LHCN-M2 (cell line): Measurements from ENCODE around the gene KRT12. TPM values are rescaled to one million over a fixed set of nuclear protein-coding genes. Genes with fewer than 3 reads are reported as not detected.
A peak's percentile ranks its signal among the peaks of the same experiment; 100 is the strongest.
"Not testable (repeated sequence)": the region's sequence is repeated elsewhere in the genome, so short reads cannot be mapped to it uniquely, and the experiment has no call there.

ENCODE experiments used
- DNase-seq: peaks from one replicate; pipeline ENCODE4 v3.0.0-alpha.2; 2012; ENCODE audit warnings: low read depth
- total RNA-seq: library from RNA; depleted of rRNA; stranded (reverse); fragments of >200 nt; gene quantifications from 2 replicates; pipeline ENCODE4 v1.2.3, GENCODE V29; 2014; rRNA removed

The KRT12 gene
- total RNA-seq, 1 experiment from 2014 or later, result not detected

DNA sequence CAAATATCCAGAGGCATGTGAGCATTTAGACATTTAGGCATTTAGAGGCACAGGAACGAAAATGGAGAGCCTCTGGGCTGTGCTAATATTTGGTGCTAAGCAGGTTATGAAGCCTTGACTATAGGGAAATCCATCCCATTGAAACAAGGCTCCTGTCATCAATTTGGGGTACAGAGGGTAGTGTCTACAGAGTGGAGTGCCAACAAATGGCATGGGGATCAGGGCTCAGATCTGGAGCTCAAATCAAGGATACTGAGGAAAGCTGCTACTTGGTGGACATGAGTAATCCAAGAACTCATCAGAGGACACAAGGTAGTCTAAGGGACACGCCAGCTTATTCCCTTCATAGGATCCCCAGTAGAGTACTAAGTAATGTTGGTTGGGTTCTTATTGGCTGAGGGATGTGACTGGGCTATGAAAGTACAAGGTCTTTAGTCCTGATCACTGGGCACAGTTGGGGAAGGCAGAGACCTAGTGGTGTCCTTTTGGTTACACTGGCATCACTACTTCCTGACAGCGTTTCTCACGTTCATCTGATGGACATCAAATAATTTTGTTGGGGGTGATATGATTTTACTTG lies 49.8 kb downstream of the KRT12 start:
- DNase-seq, result no peak

DNA sequence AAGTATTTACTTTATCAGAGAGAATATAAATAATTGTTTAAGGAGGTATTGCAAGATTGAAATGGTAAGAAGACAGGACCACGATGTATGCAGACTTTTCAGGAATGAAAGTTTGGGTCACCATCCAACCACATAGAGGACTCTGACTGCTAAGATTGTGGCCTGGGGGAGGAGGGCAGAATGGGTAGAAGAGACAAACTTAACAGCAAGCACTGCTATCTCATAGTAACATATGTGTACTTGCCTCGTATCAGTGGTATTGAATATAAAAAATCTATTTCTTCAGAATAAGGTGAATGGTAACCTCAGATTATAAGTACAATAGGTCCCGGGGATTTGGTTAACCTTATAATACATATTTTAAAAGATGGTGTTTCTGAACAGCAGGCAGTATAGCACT lies 50.5 kb downstream of the KRT12 start:
- DNase-seq, result no peak

DNA sequence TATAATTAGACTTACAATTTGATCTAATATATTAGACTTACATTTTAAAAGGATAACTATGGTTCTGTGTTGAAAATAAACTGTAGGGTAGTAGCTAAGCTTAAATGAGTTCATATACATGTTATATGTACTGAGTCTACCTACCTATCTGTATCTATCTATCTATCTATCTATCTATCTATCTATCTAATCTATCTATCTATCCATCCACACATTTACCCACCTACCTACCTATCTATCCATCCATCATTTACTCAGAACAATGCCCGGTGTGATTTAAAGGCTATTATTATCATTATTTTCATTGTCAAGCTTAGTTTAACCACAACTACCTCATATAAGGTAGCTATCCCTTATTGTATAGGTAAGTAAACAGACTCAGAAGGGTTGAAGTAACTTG lies 51.6 kb downstream of the KRT12 start:
- DNase-seq, result no peak

DNA sequence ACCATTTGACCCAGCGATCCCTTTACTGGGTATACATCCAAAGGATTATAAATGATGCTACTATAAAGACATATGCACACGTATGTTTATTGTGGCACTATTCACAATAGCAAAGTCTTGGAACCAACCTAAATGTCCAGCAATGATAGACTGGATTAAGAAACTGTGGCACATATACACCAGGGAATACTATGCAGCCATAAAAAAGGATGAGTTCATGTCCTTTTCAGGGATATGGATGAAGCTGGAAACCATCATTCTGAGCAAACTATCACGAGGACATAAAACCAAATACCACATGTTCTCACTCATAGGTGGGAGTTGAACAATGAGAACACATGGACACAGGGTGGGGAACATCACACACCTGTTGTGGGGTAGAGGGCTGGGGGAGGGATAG lies 52.4 kb downstream of the KRT12 start:
- not testable (repeated sequence) for DNase-seq

DNA sequence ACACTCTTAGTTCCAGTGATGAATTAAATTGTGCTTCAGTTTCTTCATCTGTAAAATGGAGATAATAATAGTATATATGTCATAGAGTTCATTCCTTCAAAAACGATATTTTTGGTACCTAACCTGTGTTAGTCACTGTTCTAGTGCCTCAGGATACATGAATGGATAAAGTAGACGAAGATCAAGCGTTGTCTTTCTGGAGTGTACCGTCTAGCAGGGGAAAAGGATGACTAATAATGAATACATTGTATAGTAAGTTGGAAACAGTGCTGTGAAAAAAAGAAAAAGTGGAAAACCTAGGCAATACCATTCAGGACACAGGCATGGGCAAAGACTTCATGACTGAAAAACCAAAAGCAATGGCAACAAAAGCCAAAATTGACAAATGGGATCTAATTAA lies 53.2 kb downstream of the KRT12 start:
- peak; percentile 19 for DNase-seq

DNA sequence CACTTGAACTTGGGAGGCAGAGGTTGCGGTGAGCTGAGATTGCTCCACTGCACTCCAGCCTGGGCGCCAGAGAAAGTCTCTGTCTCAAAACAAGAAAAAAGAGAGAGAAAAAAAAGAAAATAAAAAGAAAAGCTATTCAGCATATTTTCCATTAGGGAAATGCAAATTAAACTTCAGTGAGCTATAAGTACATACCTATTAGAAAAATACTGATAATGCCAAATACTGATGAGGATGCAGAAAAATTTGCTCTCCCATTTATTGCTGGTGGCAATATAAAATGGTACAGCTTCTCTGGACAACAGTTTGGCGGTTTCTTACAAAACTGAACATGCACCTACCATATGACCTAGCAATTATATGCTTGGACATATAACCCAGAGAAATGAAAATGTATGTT lies 54.4 kb downstream of the KRT12 start:
- no peak for DNase-seq

Other genes with a start within 250 kb of the KRT12 start
- 118 and 138 TPM in 2 replicates for gene SMARCE1, start 219.4 kb downstream of the KRT12 start, total RNA-seq
- not detected in 2 replicates for gene KRT222, start 202.0 kb downstream of the KRT12 start, total RNA-seq
- gene KRT24, start 163.5 kb downstream of the KRT12 start, total RNA-seq, result not detected in 2 replicates
- not detected in 2 replicates for gene KRT25, start 111.9 kb downstream of the KRT12 start, total RNA-seq
- not detected in 2 replicates for gene KRT26, start 95.0 kb downstream of the KRT12 start, total RNA-seq
- not detected in 2 replicates for gene KRT27, start 84.7 kb downstream of the KRT12 start, total RNA-seq
- gene KRT28, start 67.3 kb downstream of the KRT12 start, total RNA-seq, result not detected in 2 replicates
- 20.1 and 33.0 TPM in 2 replicates for gene KRT10, start 44.6 kb downstream of the KRT12 start, total RNA-seq
- not detected in 2 replicates for gene KRT20, start 18.0 kb upstream of the KRT12 start, total RNA-seq
- not detected in 2 replicates for gene KRT23, start 70.4 kb upstream of the KRT12 start, total RNA-seq
- gene KRT39, start 99.7 kb upstream of the KRT12 start, total RNA-seq, result not detected in 2 replicates
- not detected in 2 replicates for gene KRT40, start 117.1 kb upstream of the KRT12 start, total RNA-seq
- not detected in 2 replicates for gene KRTAP3-3, start 126.9 kb upstream of the KRT12 start, total RNA-seq
- not detected in 2 replicates for gene KRTAP3-2, start 132.7 kb upstream of the KRT12 start, total RNA-seq
- gene KRTAP3-1, start 141.9 kb upstream of the KRT12 start, total RNA-seq, result not detected in 2 replicates
- 2.8 and 6.0 TPM in 2 replicates for gene KRTAP1-5, start 160.0 kb upstream of the KRT12 start, total RNA-seq
- gene KRTAP1-4, start 163.0 kb upstream of the KRT12 start, total RNA-seq, result not detected in 2 replicates
- gene KRTAP1-3, start 167.7 kb upstream of the KRT12 start, total RNA-seq, result not detected in 2 replicates
- gene KRTAP1-1, start 174.2 kb upstream of the KRT12 start, total RNA-seq, result not detected in 2 replicates
- not detected in 2 replicates for gene KRTAP2-1, start 180.1 kb upstream of the KRT12 start, total RNA-seq
- gene KRTAP2-2, start 188.0 kb upstream of the KRT12 start, total RNA-seq, result not detected in 2 replicates
- gene KRTAP2-3, start 192.9 kb upstream of the KRT12 start, total RNA-seq, result 0.80 and 3.4 TPM in 2 replicates
- gene KRTAP2-4, start 198.7 kb upstream of the KRT12 start, total RNA-seq, result not detected in 2 replicates
- not detected in 2 replicates for gene KRTAP4-7, start 216.9 kb upstream of the KRT12 start, total RNA-seq
- not detected in 2 replicates for gene KRTAP4-8, start 230.9 kb upstream of the KRT12 start, total RNA-seq
- gene KRTAP4-16, start 235.0 kb upstream of the KRT12 start, total RNA-seq, result not detected in 2 replicates
- not detected in 2 replicates for gene KRTAP4-9, start 238.2 kb upstream of the KRT12 start, total RNA-seq